Jurkat, Clone E6-1 (cell line): ENCODE data around the gene ABHD17C.

Source experiments
- DNase-seq: peaks from one replicate; pipeline ENCODE4 v3.0.0-alpha.2; 2011; ENCODE audit warnings: low read depth, low spot score
- H3K4me3 ChIP-seq: 2 replicates; pipeline ENCODE4 v1.5.1; 2011; ENCODE audit warnings: mild to moderate bottlenecking, low read length, control low read depth, moderate library complexity

Gene ABHD17C

GRCh38 chr15:80803580-80804525 is 108.7 kb downstream of the ABHD17C start:
- H3K4me3 ChIP-seq: no peak overlapping the region
- no peak for DNase-seq

- peak overlapping the region; percentile 10 for H3K4me3 ChIP-seq
- DNase-seq: peak; percentile 85
Observed at GRCh38 chr15:80804970-80805495, 109.9 kb downstream of the ABHD17C start.
